Measurements from ENCODE around the gene SPRR4. TPM values are rescaled to one million over a fixed set of nuclear protein-coding genes. Genes with fewer than 3 reads are reported as not detected.

SPRR4 gene
- total RNA-seq, 2 experiments from 2014 or later: not detected

- no peaks in the 10 kb centered on the region for H3K79me2 ChIP-seq (ENCODE audit: insufficient read depth, low read depth, low read length)
- no peak overlapping the region for H3K4me3 ChIP-seq (ENCODE audit: low read depth, low read length, poor library complexity, severe bottlenecking)
- POLR2A ChIA-PET: no interaction called here
- H3K4me2 ChIP-seq (ENCODE audit: low read length): no peak overlapping the region
- no TSS peak for BruUV-seq (replicated peaks)
- no peaks in the 10 kb centered on the region for H4K20me1 ChIP-seq (ENCODE audit: insufficient read depth, low read length)
- no peak overlapping the region for H2AFZ ChIP-seq (ENCODE audit: low read length)
- TF ChIP-seq CTCF (conservative IDR thresholded peaks at IDR 0.05; ENCODE audit: low read length): no peak
- TF ChIP-seq EZH2phosphoT487 (IDR thresholded peaks at IDR 0.05; ENCODE audit: borderline replicate concordance, low read depth, low read length): no peak
- CTCF ChIA-PET (ENCODE audit: unreplicated experiment): no interaction called here
- DNase-seq (ENCODE audit: low spot score): no peak
- no peaks in the 10 kb centered on the region for H3K36me3 ChIP-seq (ENCODE audit: insufficient read depth, low read length)
- H3K27ac ChIP-seq (ENCODE audit: low read depth, low read length, poor library complexity, severe bottlenecking): no peak overlapping the region
- H3K9me3 ChIP-seq (ENCODE audit: low read length): no peaks in the 10 kb centered on the region
- intact Hi-C loops (cut with micrococcal nuclease; ENCODE audit: unreplicated experiment): no loop called here
- no peaks in the 10 kb centered on the region for H3K4me1 ChIP-seq (ENCODE audit: insufficient read depth, low read length, poor library complexity, severe bottlenecking)
- no peaks in the 10 kb centered on the region for H3K9me2 ChIP-seq (ENCODE audit: insufficient read depth, low read length)
Observed at GRCh38 chr1:152946248-152946647, 24.2 kb upstream of the SPRR4 start.

- CTCF ChIA-PET (ENCODE audit: unreplicated experiment): no interaction called here
- H3K9me2 ChIP-seq (ENCODE audit: insufficient read depth, low read length): no peaks in the 10 kb centered on the region
- H3K79me2 ChIP-seq (ENCODE audit: insufficient read depth, low read depth, low read length): no peaks in the 10 kb centered on the region
- no peak within 1 kb of the TSS for H3K27ac ChIP-seq (ENCODE audit: low read depth, low read length, poor library complexity, severe bottlenecking)
- DNase-seq (ENCODE audit: low spot score): no peak
- H3K4me1 ChIP-seq (ENCODE audit: insufficient read depth, low read length, poor library complexity, severe bottlenecking): no peaks in the 10 kb centered on the region
- H3K4me3 ChIP-seq (ENCODE audit: low read depth, low read length, poor library complexity, severe bottlenecking): no peak within 1 kb of the TSS
- no peak for TF ChIP-seq CTCF (conservative IDR thresholded peaks at IDR 0.05; ENCODE audit: low read length)
- no peak for TF ChIP-seq EZH2phosphoT487 (IDR thresholded peaks at IDR 0.05; ENCODE audit: borderline replicate concordance, low read depth, low read length)
- no peaks in the 10 kb centered on the region for H3K9me3 ChIP-seq (ENCODE audit: low read length)
- POLR2A ChIA-PET: no interaction called here
- no peak within 1 kb of the TSS for H2AFZ ChIP-seq (ENCODE audit: low read length)
- no TSS peak for BruUV-seq (replicated peaks)
- H3K36me3 ChIP-seq (ENCODE audit: insufficient read depth, low read length): no peaks in the 10 kb centered on the region
- intact Hi-C loops (cut with micrococcal nuclease; ENCODE audit: unreplicated experiment): no loop called here
- H3K4me2 ChIP-seq (ENCODE audit: low read length): no peak within 1 kb of the TSS
- H4K20me1 ChIP-seq (ENCODE audit: insufficient read depth, low read length): no peaks in the 10 kb centered on the region
Observed at GRCh38 chr1:152946651-152947256, 23.7 kb upstream of the SPRR4 start, which contains the start of gene SPRR5. Gene SPRR5, plus strand, starts transcription at chr1:152947206. Its CDS starts 1,349 bp downstream, at chr1:152948555.

GRCh38 chr1:152951711-152952110 is 18.7 kb upstream of the SPRR4 start:
- Histone ChIP-seq H3K9me3 (ENCODE audit: low read length) (no peaks in the 10 kb centered on the region), H4K20me1 (ENCODE audit: insufficient read depth, low read length) (no peaks in the 10 kb centered on the region), H3K4me2 (ENCODE audit: low read length) (no peak overlapping the region), H2AFZ (ENCODE audit: low read length) (no peak overlapping the region), H3K36me3 (ENCODE audit: insufficient read depth, low read length) (no peaks in the 10 kb centered on the region), H3K4me1 (ENCODE audit: insufficient read depth, low read length, poor library complexity, severe bottlenecking) (no peaks in the 10 kb centered on the region), H3K4me3 (ENCODE audit: low read depth, low read length, poor library complexity, severe bottlenecking) (no peak overlapping the region), H3K27ac (ENCODE audit: low read depth, low read length, poor library complexity, severe bottlenecking) (no peak overlapping the region), H3K9me2 (ENCODE audit: insufficient read depth, low read length) (no peaks in the 10 kb centered on the region), H3K79me2 (ENCODE audit: insufficient read depth, low read depth, low read length) (no peaks in the 10 kb centered on the region)
- intact Hi-C loops (cut with micrococcal nuclease; ENCODE audit: unreplicated experiment): no loop called here
- CTCF ChIA-PET (ENCODE audit: unreplicated experiment): no interaction called here
- POLR2A ChIA-PET: no interaction called here
- no peak for TF ChIP-seq EZH2phosphoT487 (IDR thresholded peaks at IDR 0.05; ENCODE audit: borderline replicate concordance, low read depth, low read length)
- no peak for TF ChIP-seq CTCF (conservative IDR thresholded peaks at IDR 0.05; ENCODE audit: low read length)
- no TSS peak for BruUV-seq (replicated peaks)
- no peak for DNase-seq (ENCODE audit: low spot score)
